Measurements from ENCODE around the gene TP53I3. TPM values are rescaled to one million over a fixed set of nuclear protein-coding genes. Genes with fewer than 3 reads are reported as not detected.

Gene TP53I3
- total RNA-seq, 1 experiment from 2014 or later: 48.1 TPM

GRCh38 chr2:24105816-24106215 lies 21.2 kb upstream of the TP53I3 start:
- Histone ChIP-seq H2BK12ac (ENCODE audit: insufficient read length, low read depth, low read length) (no peak overlapping the region), H3K4me1 (ENCODE audit: insufficient read depth, low read length) (no peaks in the 10 kb centered on the region), H3T11ph (ENCODE audit: low read length) (no peak overlapping the region), H2AK5ac (ENCODE audit: insufficient read length, low read length) (no peak overlapping the region), H3K27me3 (ENCODE audit: insufficient read depth, low read length) (no peaks in the 10 kb centered on the region), H3K4ac (ENCODE audit: low read depth, low read length) (no peak overlapping the region), H3K27ac (ENCODE audit: insufficient read length, low read depth, low read length) (no peak overlapping the region), H2BK120ac (ENCODE audit: low read depth, low read length, poor library complexity, severe bottlenecking) (no peak overlapping the region), H3K18ac (ENCODE audit: insufficient read length, low read depth, low read length) (no peak overlapping the region), H2BK20ac (ENCODE audit: low read depth, low read length, poor library complexity, severe bottlenecking) (no peak overlapping the region), H3K4me2 (ENCODE audit: insufficient read depth, insufficient read length, low read length) (no peak overlapping the region), H3K79me1 (ENCODE audit: insufficient read depth, low read depth, low read length, poor library complexity, severe bottlenecking) (no peaks in the 10 kb centered on the region), H3K23me2 (ENCODE audit: insufficient read length, low read depth, low read length, poor library complexity, severe bottlenecking) (no peaks in the 10 kb centered on the region), H3K14ac (ENCODE audit: insufficient read depth, low read length) (no peak overlapping the region), H4K91ac (ENCODE audit: insufficient read length, low read depth, low read length) (no peak overlapping the region), H3K9ac (ENCODE audit: extremely low read depth, insufficient read length, low read length) (no peak overlapping the region), H2BK15ac (ENCODE audit: low read depth, low read length) (no peak overlapping the region), H3K23ac (ENCODE audit: insufficient read length, low read depth, low read length) (no peak overlapping the region), H3K79me2 (ENCODE audit: insufficient read depth, low read length) (no peaks in the 10 kb centered on the region), H4K8ac (replicated peaks; ENCODE audit: insufficient read length, low read depth, low read length) (no peak overlapping the region), H3K9me3 (ENCODE audit: control insufficient read depth, low read depth, low read length) (no peaks in the 10 kb centered on the region), H2AFZ (ENCODE audit: low read length) (no peak overlapping the region), H4K5ac (ENCODE audit: insufficient read length, low read depth, low read length) (no peak overlapping the region), H3K56ac (ENCODE audit: insufficient read length, low read depth, low read length) (no peak overlapping the region), H4K20me1 (ENCODE audit: control insufficient read depth, insufficient read depth, insufficient read length) (no peaks in the 10 kb centered on the region), H2BK5ac (ENCODE audit: insufficient read length, low read length) (no peak overlapping the region)
- Mint-ChIP-seq H3K27ac (no peak overlapping the region), H3K9me3 (peaks cover 14 to 19% of the 10 kb centered on the region in 2 experiments; a peak in 4 of 5 replicates), H3K27me3 (ENCODE audit: low read depth) (no peaks in the 10 kb centered on the region; the same call in 1 of the 2 replicates), H3K36me3 (ENCODE audit: insufficient read depth in 1 of 3, low read depth in 3 of 3) (peaks cover 0 to 9% (median 0%) of the 10 kb centered on the region in 3 experiments; a peak in 3 of 7 replicates), H3K4me1 (peaks cover 0 to 5% of the 10 kb centered on the region in 2 experiments; a peak in 1 of 4 replicates), H3K4me3 (no peak overlapping the region)
- no CpG with 5 or more reads among the region's 2 CpGs for WGBS (ENCODE audit: extremely low coverage, insufficient read length, low lambda C conversion rate)
- TF ChIP-seq CTCF (conservative IDR thresholded peaks at IDR 0.05): no peak
- DNase-seq: no peak

All from H9 (cell line).